ENCODE measurements around the gene WWC2.
A peak's percentile ranks its signal among the peaks of the same experiment; 100 is the strongest.

WWC2 gene

GRCh38 chr4:183255487-183255886, 156.4 kb downstream of the WWC2 start:
- Histone ChIP-seq H3K9ac (ENCODE audit: low read depth, low read length, poor library complexity, severe bottlenecking) (no peak overlapping the region), H3K9me3 (ENCODE audit: insufficient read depth, low read depth, low read length) (no peaks in the 10 kb centered on the region), H3K79me2 (ENCODE audit: insufficient read depth, low read length) (no peaks in the 10 kb centered on the region), H3K9me2 (replicated peaks; ENCODE audit: low read depth, low read length) (no peaks in the 10 kb centered on the region), H3K4me1 (ENCODE audit: insufficient read depth, low read length, poor library complexity, severe bottlenecking) (peaks cover 5% of the 10 kb centered on the region), H3F3A (ENCODE audit: low read depth) (no peaks in the 10 kb centered on the region), H3K4me2 (ENCODE audit: low read depth, low read length, poor library complexity, severe bottlenecking) (no peak overlapping the region), H3K4me3 (ENCODE audit: low read length, poor library complexity, severe bottlenecking) (no peak overlapping the region), H2AFZ (ENCODE audit: low read length) (no peak overlapping the region), H3K36me3 (ENCODE audit: insufficient read depth, low read length) (no peaks in the 10 kb centered on the region), H3K27me3 (ENCODE audit: insufficient read depth, low read length, poor library complexity, severe bottlenecking) (no peaks in the 10 kb centered on the region), H4K20me1 (ENCODE audit: insufficient read depth, low read length, poor library complexity, severe bottlenecking) (no peaks in the 10 kb centered on the region)
- TF ChIP-seq CTCF (conservative IDR thresholded peaks at IDR 0.05; ENCODE audit: low read length): no peak
- no peak for TF ChIP-seq EZH2phosphoT487 (IDR thresholded peaks at IDR 0.05; ENCODE audit: borderline replicate concordance)

- no peaks in the 10 kb centered on the region for H4K20me1 ChIP-seq (ENCODE audit: insufficient read depth, low read length, poor library complexity, severe bottlenecking)
- H3K9ac ChIP-seq (ENCODE audit: low read depth, low read length, poor library complexity, severe bottlenecking): no peak overlapping the region
- H3K9me3 ChIP-seq (ENCODE audit: insufficient read depth, low read depth, low read length): no peaks in the 10 kb centered on the region
- H3K4me1 ChIP-seq (ENCODE audit: insufficient read depth, low read length, poor library complexity, severe bottlenecking): peaks cover 5% of the 10 kb centered on the region
- no peak overlapping the region for H2AFZ ChIP-seq (ENCODE audit: low read length)
- H3K4me2 ChIP-seq (ENCODE audit: low read depth, low read length, poor library complexity, severe bottlenecking): no peak overlapping the region
- no peak overlapping the region for H3K4me3 ChIP-seq (ENCODE audit: low read length, poor library complexity, severe bottlenecking)
- no peaks in the 10 kb centered on the region for H3K79me2 ChIP-seq (ENCODE audit: insufficient read depth, low read length)
- H3K27me3 ChIP-seq (ENCODE audit: insufficient read depth, low read length, poor library complexity, severe bottlenecking): no peaks in the 10 kb centered on the region
- no peaks in the 10 kb centered on the region for H3K36me3 ChIP-seq (ENCODE audit: insufficient read depth, low read length)
- H3K9me2 ChIP-seq (replicated peaks; ENCODE audit: low read depth, low read length): no peaks in the 10 kb centered on the region
- no peaks in the 10 kb centered on the region for H3F3A ChIP-seq (ENCODE audit: low read depth)
- no peak for TF ChIP-seq EZH2phosphoT487 (IDR thresholded peaks at IDR 0.05; ENCODE audit: borderline replicate concordance)
- no peak for TF ChIP-seq CTCF (conservative IDR thresholded peaks at IDR 0.05; ENCODE audit: low read length)
Measured at GRCh38 chr4:183256343-183256742, 157.3 kb downstream of the WWC2 start.

- TF ChIP-seq EZH2phosphoT487 (IDR thresholded peaks at IDR 0.05; ENCODE audit: borderline replicate concordance): no peak
- TF ChIP-seq CTCF (conservative IDR thresholded peaks at IDR 0.05; ENCODE audit: low read length): peak; percentile 74
- Histone ChIP-seq H3K9me2 (replicated peaks; ENCODE audit: low read depth, low read length) (no peaks in the 10 kb centered on the region), H3K79me2 (ENCODE audit: insufficient read depth, low read length) (no peaks in the 10 kb centered on the region), H3K4me2 (ENCODE audit: low read depth, low read length, poor library complexity, severe bottlenecking) (no peak overlapping the region), H2AFZ (ENCODE audit: low read length) (no peak overlapping the region), H3K4me3 (ENCODE audit: low read length, poor library complexity, severe bottlenecking) (no peak overlapping the region), H3K27me3 (ENCODE audit: insufficient read depth, low read length, poor library complexity, severe bottlenecking) (no peaks in the 10 kb centered on the region), H3F3A (ENCODE audit: low read depth) (no peaks in the 10 kb centered on the region), H3K9ac (ENCODE audit: low read depth, low read length, poor library complexity, severe bottlenecking) (no peak overlapping the region), H4K20me1 (ENCODE audit: insufficient read depth, low read length, poor library complexity, severe bottlenecking) (no peaks in the 10 kb centered on the region), H3K9me3 (ENCODE audit: insufficient read depth, low read depth, low read length) (no peaks in the 10 kb centered on the region), H3K36me3 (ENCODE audit: insufficient read depth, low read length) (no peaks in the 10 kb centered on the region), H3K4me1 (ENCODE audit: insufficient read depth, low read length, poor library complexity, severe bottlenecking) (peaks cover 5% of the 10 kb centered on the region)
Measured at GRCh38 chr4:183256756-183257385, 157.8 kb downstream of the WWC2 start.

Data from Loucy (cell line).